Activated T-helper 2 cell treated with anti-CD3 and anti-CD28 coated beads, Interferon-gamma antibody, Interleukin-2, Interleukin-4, amounts not matched to agents 10 μg/mL and 5 μg/mL and 100 μg/mL, durations not matched to agents 14 hours and 24 hours and 36 hours (primary cell): ENCODE data around the gene CDH23. TPM values are rescaled to one million over a fixed set of nuclear protein-coding genes. Genes with fewer than 3 reads are reported as not detected.

Source experiments
- DNase-seq: peaks from one replicate; pipeline ENCODE4 v3.0.0; 2021; ENCODE audit warnings: low spot score
- H3K27ac Mint-ChIP-seq: one replicate; pipeline ENCODE4 v1.8.0; 2021; ENCODE audit warnings: mixed read lengths
- H3K27me3 Mint-ChIP-seq: one replicate; pipeline ENCODE4 v1.8.0; 2021; ENCODE audit warnings: low read depth, mixed read lengths
- H3K36me3 Mint-ChIP-seq: one replicate; pipeline ENCODE4 v1.8.0; 2021; ENCODE audit warnings: low read depth, mixed read lengths
- H3K4me1 Mint-ChIP-seq: one replicate; pipeline ENCODE4 v1.8.0; 2021; ENCODE audit warnings: low read depth, mixed read lengths
- H3K4me3 Mint-ChIP-seq: one replicate; pipeline ENCODE4 v1.8.0; 2021; ENCODE audit warnings: low read depth, mild to moderate bottlenecking, moderate library complexity, mixed read lengths
- H3K9me3 Mint-ChIP-seq: one replicate; pipeline ENCODE4 v1.8.0; 2021; ENCODE audit warnings: mixed read lengths
- intact Hi-C: fragments of 100-400 bp; cut with micrococcal nuclease; formaldehyde crosslinking; loops from one replicate; pipeline ENCODE4 v1.15.1; 2023
- total RNA-seq: library from RNA; stranded (reverse); gene quantifications from 2 replicates; pipeline ENCODE4 v1.2.3, GENCODE V29; 2022

Gene CDH23
- total RNA-seq, 1 donor from 2014 or later: 0.55 TPM

DNA sequence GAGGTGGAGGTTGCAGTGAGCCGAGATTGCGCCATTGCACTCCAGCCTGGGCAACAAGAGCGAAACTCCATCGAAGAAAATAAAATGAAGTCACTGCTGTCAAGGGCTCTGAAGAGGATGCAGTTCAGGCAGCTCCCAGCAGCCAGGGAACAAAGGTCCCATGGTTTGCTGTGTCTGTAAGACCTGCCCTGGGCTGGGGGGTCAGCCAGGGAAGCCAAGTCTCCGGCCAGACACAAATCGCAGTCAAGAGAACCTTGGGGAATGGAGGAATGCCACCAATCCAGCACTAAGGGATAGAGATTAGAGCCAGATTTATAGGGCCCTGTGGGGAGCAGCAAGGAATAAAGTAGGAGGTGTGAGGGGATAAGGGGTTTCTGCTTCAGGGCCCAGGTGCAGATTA is 405.5 kb downstream of the CDH23 start:
- Mint-ChIP-seq H3K4me1 (peaks cover 4% of the 10 kb centered on the region), H3K9me3 (no peaks in the 10 kb centered on the region), H3K27me3 (peaks cover 6% of the 10 kb centered on the region), H3K4me3 (no peak overlapping the region), H3K27ac (no peak overlapping the region), H3K36me3 (no peaks in the 10 kb centered on the region)
- DNase-seq: no peak
- intact Hi-C loops: no loop called here

DNA sequence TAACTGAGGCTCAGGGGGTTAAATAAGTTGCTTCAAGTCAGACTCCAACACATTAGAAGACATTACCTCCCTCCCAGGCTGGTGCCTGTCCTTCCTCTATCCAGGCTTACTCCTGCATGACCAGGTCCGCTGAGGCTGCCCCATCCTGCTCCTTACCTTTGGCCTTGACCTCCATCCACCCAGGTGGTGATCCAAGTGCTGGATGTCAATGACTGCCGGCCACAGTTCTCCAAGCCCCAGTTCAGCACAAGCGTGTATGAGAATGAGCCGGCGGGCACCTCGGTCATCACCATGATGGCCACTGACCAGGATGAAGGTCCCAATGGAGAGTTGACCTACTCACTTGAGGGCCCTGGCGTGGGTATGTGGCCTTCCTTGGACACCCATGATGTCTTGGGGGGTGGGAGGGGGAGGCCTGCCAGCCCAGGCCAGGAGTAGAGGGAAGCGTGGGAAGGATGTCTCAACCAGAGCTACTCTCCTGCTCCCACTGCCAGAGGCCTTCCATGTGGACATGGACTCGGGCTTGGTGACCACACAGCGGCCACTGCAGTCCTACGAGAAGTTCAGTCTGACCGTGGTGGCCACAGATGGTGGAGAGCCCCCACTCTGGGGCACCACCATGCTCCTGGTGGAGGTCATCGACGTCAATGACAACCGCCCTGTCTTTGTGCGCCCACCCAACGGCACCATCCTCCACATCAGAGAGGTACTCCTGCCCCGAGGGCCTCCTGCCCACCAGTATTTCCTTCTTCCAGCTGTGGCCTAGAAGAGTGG is 406.2 kb downstream of the CDH23 start:
- Mint-ChIP-seq H3K27me3 (peaks cover 6% of the 10 kb centered on the region), H3K4me3 (no peak overlapping the region), H3K27ac (no peak overlapping the region), H3K4me1 (no peaks in the 10 kb centered on the region), H3K36me3 (no peaks in the 10 kb centered on the region), H3K9me3 (no peaks in the 10 kb centered on the region)
- intact Hi-C loops: no loop called here
- no peak for DNase-seq

- Mint-ChIP-seq H3K27ac (no peak overlapping the region), H3K36me3 (no peaks in the 10 kb centered on the region), H3K4me3 (no peak overlapping the region), H3K4me1 (no peaks in the 10 kb centered on the region), H3K9me3 (no peaks in the 10 kb centered on the region), H3K27me3 (peaks cover 6% of the 10 kb centered on the region)
- DNase-seq: no peak
- intact Hi-C loops: no loop called here
Measured at GRCh38 chr10:71804077-71804476, 407.4 kb downstream of the CDH23 start.

DNA sequence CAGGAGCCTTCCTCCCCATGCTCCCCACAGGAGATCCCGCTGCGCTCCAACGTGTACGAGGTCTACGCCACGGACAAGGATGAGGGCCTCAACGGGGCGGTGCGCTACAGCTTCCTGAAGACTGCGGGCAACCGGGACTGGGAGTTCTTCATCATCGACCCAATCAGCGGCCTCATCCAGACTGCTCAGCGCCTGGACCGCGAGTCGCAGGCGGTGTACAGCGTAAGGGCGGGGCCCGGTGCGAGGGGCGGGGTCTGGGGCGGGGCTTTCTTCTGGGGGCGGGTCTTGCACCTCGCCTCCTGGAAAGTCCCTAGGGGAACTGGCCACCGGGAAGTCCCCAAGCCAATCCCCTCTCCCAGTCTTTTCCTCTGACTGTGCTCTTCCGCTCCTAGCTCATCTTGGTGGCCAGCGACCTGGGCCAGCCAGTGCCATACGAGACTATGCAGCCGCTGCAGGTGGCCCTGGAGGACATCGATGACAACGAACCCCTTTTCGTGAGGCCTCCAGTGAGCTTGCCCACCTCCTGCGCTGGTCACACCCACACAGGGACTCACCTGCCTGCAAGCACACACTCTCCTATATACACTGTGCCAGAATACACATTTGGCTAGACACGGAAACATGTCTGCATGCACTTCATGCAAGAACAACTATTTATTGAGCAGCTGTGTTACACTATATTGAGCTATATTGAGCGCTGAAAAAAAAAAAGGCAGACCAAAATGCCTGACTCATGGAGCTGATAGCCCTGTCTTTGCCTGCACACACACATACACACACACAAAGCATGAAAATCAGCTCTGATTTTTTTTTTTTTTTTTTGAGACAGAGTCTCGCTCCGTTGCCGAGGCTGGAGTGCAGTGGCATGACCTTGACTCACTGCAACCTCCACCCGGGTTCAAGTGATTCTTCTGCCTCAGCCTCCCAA is 409.3 kb downstream of the CDH23 start:
- H3K9me3 Mint-ChIP-seq: no peaks in the 10 kb centered on the region
- no peaks in the 10 kb centered on the region for H3K36me3 Mint-ChIP-seq
- no peak overlapping the region for H3K27ac Mint-ChIP-seq
- intact Hi-C loops: no loop called here
- no peaks in the 10 kb centered on the region for H3K4me1 Mint-ChIP-seq
- DNase-seq: no peak
- no peak overlapping the region for H3K4me3 Mint-ChIP-seq
- peaks cover 6% of the 10 kb centered on the region for H3K27me3 Mint-ChIP-seq

GRCh38 chr10:71806704-71807556 is 410.2 kb downstream of the CDH23 start:
- no peak for DNase-seq
- H3K4me3 Mint-ChIP-seq: no peak overlapping the region
- peaks cover 6% of the 10 kb centered on the region for H3K27me3 Mint-ChIP-seq
- no peak overlapping the region for H3K27ac Mint-ChIP-seq
- no peaks in the 10 kb centered on the region for H3K4me1 Mint-ChIP-seq
- H3K36me3 Mint-ChIP-seq: no peaks in the 10 kb centered on the region
- intact Hi-C loops: no loop called here
- no peaks in the 10 kb centered on the region for H3K9me3 Mint-ChIP-seq

DNA sequence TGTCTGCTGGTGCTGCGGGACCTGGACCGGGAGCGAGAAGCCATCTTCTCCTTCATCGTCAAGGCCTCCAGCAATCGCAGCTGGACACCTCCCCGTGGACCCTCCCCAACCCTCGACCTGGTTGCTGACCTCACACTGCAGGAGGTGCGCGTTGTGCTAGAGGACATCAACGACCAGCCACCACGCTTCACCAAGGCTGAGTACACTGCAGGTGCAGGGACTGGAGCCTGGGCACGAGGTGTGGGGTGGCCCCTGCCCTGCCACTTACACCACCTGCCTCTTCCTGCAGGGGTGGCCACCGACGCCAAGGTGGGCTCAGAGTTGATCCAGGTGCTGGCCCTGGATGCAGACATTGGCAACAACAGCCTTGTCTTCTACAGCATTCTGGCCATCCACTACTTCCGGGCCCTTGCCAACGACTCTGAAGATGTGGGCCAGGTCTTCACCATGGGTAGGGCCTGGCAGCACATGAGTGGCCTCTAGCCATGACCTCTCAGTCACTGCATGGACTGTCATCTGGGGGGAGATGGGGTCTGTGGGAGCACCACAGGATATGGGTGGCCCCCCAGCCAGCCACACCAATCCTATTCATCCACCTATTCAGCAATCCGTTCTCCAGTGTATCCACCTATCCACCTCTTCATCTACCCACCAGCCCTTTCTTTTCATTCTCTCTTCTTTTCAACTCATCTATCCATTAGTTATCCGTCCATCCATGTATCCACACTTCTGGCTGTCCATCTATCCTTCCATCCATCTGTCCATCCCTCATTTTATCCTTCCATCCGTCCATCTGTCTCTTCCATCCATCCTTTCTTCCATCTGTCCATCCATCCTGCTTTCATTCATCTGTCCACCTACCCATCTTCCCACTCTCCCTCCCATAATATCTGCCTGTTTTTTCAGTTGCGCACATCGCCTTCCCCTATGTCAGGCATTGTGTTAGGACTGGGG is 411.1 kb downstream of the CDH23 start:
- Mint-ChIP-seq H3K36me3 (no peaks in the 10 kb centered on the region), H3K4me1 (no peaks in the 10 kb centered on the region), H3K4me3 (no peak overlapping the region), H3K27ac (no peak overlapping the region), H3K9me3 (no peaks in the 10 kb centered on the region), H3K27me3 (peaks cover 6% of the 10 kb centered on the region)
- intact Hi-C loops: no loop called here
- DNase-seq: no peak

GRCh38 chr10:71809628-71810027 is 412.9 kb downstream of the CDH23 start:
- Mint-ChIP-seq H3K36me3 (no peaks in the 10 kb centered on the region), H3K27me3 (no peaks in the 10 kb centered on the region), H3K4me1 (no peaks in the 10 kb centered on the region), H3K9me3 (no peaks in the 10 kb centered on the region), H3K4me3 (no peak overlapping the region), H3K27ac (no peak overlapping the region)
- no peak for DNase-seq
- intact Hi-C loops: loop anchor here (5.0 to 10.0 kb wide), 2 partner anchors 112 to 425 kb away; no protein-coding TSS in a partner anchor

GRCh38 chr10:71810048-71810750 is 413.5 kb downstream of the CDH23 start:
- intact Hi-C loops: loop anchor here (5.0 to 10.0 kb wide), 2 partner anchors 113 to 425 kb away; no protein-coding TSS in a partner anchor
- Mint-ChIP-seq H3K4me3 (no peak overlapping the region), H3K4me1 (no peaks in the 10 kb centered on the region), H3K36me3 (no peaks in the 10 kb centered on the region), H3K27me3 (no peaks in the 10 kb centered on the region), H3K9me3 (no peaks in the 10 kb centered on the region), H3K27ac (no peak overlapping the region)
- DNase-seq: no peak

DNA sequence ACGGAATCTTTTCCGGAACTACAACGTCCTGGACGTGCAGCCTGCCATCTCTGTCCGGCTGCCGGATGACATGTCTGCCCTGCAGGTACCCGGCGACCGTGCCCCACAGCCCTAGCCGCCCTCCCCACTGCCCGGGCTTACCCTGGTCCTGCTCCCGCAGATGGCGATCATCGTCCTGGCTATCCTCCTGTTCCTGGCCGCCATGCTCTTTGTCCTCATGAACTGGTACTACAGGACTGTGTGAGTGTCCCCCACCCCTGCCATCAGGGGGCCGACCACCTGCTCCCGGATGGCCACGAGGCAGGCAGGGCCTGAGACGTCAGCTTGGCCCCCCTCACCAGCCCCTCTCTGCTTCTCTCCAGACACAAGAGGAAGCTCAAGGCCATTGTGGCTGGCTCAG is 414.6 kb downstream of the CDH23 start:
- no peak overlapping the region for H3K4me3 Mint-ChIP-seq
- intact Hi-C loops: loop anchor here (5.0 to 10.0 kb wide), 2 partner anchors 114 to 427 kb away; no protein-coding TSS in a partner anchor
- no peak overlapping the region for H3K27ac Mint-ChIP-seq
- DNase-seq: no peak
- no peaks in the 10 kb centered on the region for H3K27me3 Mint-ChIP-seq
- no peaks in the 10 kb centered on the region for H3K36me3 Mint-ChIP-seq
- no peaks in the 10 kb centered on the region for H3K4me1 Mint-ChIP-seq
- H3K9me3 Mint-ChIP-seq: no peaks in the 10 kb centered on the region

GRCh38 chr10:71812016-71812912 is 415.5 kb downstream of the CDH23 start:
- intact Hi-C loops: loop anchor here (1.0 to 10.0 kb wide), 3 partner anchors 115 to 498 kb away; no protein-coding TSS in a partner anchor
- DNase-seq: peak; percentile 55
- Mint-ChIP-seq H3K9me3 (no peaks in the 10 kb centered on the region), H3K27ac (no peak overlapping the region), H3K27me3 (no peaks in the 10 kb centered on the region), H3K4me3 (no peak overlapping the region), H3K4me1 (no peaks in the 10 kb centered on the region), H3K36me3 (peaks cover 5% of the 10 kb centered on the region)
